K562 (cell line): Measurements from ENCODE around the gene GRIA4. TPM values are rescaled to one million over a fixed set of nuclear protein-coding genes. Genes with fewer than 3 reads are reported as not detected.

ENCODE experiments used
- ATAC-seq: fragments of 200-7000 bp; cut with Tn5 transposase; 3 replicates; pipeline ENCODE4 v1.9.1; 2020; ENCODE audit warnings: moderate library complexity
- BruUV-seq: library from RNA; stranded (reverse); fragments of 400-500 nt; replicated peaks from 2 replicates; lab custom pipeline; 2021; lab: Mats Ljungman, UMichigan
- CTCF ChIA-PET: fragments of 300-600 bp; formaldehyde crosslinking; extraction: SDS; loops from one replicate; lab custom pipeline; 2021; ENCODE audit warnings: low intra/inter-chr PET ratio; lab: Yijun Ruan, JAX
- POLR2A ChIA-PET: fragments of 300-600, 350-650 bp; sonication (Branson Sonifier 250); formaldehyde crosslinking; extraction: SDS; loops from one replicate; lab custom pipeline; 2021; ENCODE audit warnings: antibody characterized with exemption, inconsistent platforms; lab: Yijun Ruan, JAX
- DNase-seq, 4 experiments: peaks; one replicate each; pipeline versions ENCODE4 v3.0.0 to v3.0.0-alpha.2; 2011 to 2018; ENCODE audit warnings: low spot score in 3 of 4, mixed read lengths in 3 of 4; ENCODE audit errors: extremely low read depth in 1 of 4
- FAIRE-seq: peaks from 2 replicates; lab custom pipeline; 2011; peaks lifted over from hg19 to GRCh38; lab: Jason Lieb, UNC
- H2AFZ ChIP-seq: 2 replicates; pipeline ENCODE4 v1.6.0; 2011; ENCODE audit warnings: low read depth, low read length, control low read depth, inconsistent platforms
- H3K27ac ChIP-seq: fragments of 200-600 bp; 3 replicates; pipeline ENCODE4 v1.8.0; 2011; ENCODE audit warnings: low read depth, mild to moderate bottlenecking, control low read depth, inconsistent platforms, low read length, moderate library complexity, mixed read lengths; ENCODE audit errors: extremely low read depth
- H3K27me3 ChIP-seq, 2 experiments: fragments of 300-600 bp in 1 of 2; 2 replicates in 1 of 2; 3 replicates in 1 of 2; pipeline versions ENCODE4 v1.6.0 to v1.8.0; 2011; ENCODE audit warnings: inconsistent platforms in 2 of 2, low read length in 2 of 2, mild to moderate bottlenecking in 1 of 2, mixed read lengths in 1 of 2, moderate library complexity in 1 of 2; ENCODE audit not compliant: control insufficient read depth in 2 of 2, insufficient read depth in 2 of 2
- H3K36me3 ChIP-seq: fragments of 300-600 bp; 3 replicates; pipeline ENCODE4 v1.8.0; 2011; ENCODE audit warnings: mild to moderate bottlenecking, low read length, inconsistent platforms; ENCODE audit not compliant: control insufficient read depth, insufficient read depth
- H3K4me1 ChIP-seq, 2 experiments: fragments of 200-600 bp in 1 of 2; replicated peaks in 1 of 2; 2 replicates in 1 of 2; 3 replicates in 1 of 2; pipeline versions ENCODE4 v1.5.1 to v1.8.0; 2011; ENCODE audit warnings: inconsistent platforms in 2 of 2, low read length in 2 of 2, mild to moderate bottlenecking in 1 of 2, mixed read lengths in 1 of 2, moderate library complexity in 1 of 2; ENCODE audit not compliant: control insufficient read depth in 2 of 2, insufficient read depth in 2 of 2
- H3K4me2 ChIP-seq: 2 replicates; pipeline ENCODE4 v1.6.1; 2011; ENCODE audit warnings: low read length, control low read depth, inconsistent platforms, mixed read lengths; ENCODE audit not compliant: insufficient read depth
- H3K4me3 ChIP-seq: fragments of 200-600 bp; sonication (generic), shearing (Covaris generic); 2 replicates; pipeline ENCODE4 v1.5.1; 2016; ENCODE audit warnings: control low read depth, inconsistent platforms
- H3K79me2 ChIP-seq: fragments of 200-600 bp; 3 replicates; pipeline ENCODE4 v1.8.0; 2011; ENCODE audit warnings: low read length, inconsistent platforms; ENCODE audit not compliant: control insufficient read depth, insufficient read depth
- H3K9ac ChIP-seq, 2 experiments: 2 replicates each; pipeline versions ENCODE4 v1.6.0 to v1.6.1; 2011; ENCODE audit warnings: low read depth in 2 of 2, low read length in 2 of 2, control low read depth in 1 of 2, inconsistent platforms in 1 of 2, mild to moderate bottlenecking in 1 of 2, mixed read lengths in 1 of 2; ENCODE audit not compliant: insufficient read depth in 1 of 2
- H3K9me1 ChIP-seq: one replicate; pipeline ENCODE4 v1.6.0; 2011; ENCODE audit warnings: inconsistent platforms, mild to moderate bottlenecking, low read length, moderate library complexity; ENCODE audit not compliant: control insufficient read depth, insufficient read depth
- H3K9me3 ChIP-seq: replicated peaks from 2 replicates; pipeline ENCODE4 v1.5.1; 2011; ENCODE audit warnings: low read depth, low read length, inconsistent platforms; ENCODE audit not compliant: control insufficient read depth, insufficient read depth
- H4K20me1 ChIP-seq: replicated peaks from 2 replicates; pipeline ENCODE4 v1.6.1; 2011; ENCODE audit warnings: low read length, inconsistent platforms, mixed read lengths; ENCODE audit not compliant: control insufficient read depth, insufficient read depth
- BRCA1 ChIP-seq, 2 experiments: fragments of 450-650 bp in 1 of 2; sonication (generic) in 1 of 2; formaldehyde crosslinking in 1 of 2; IDR thresholded peaks; 2 replicates each; pipeline versions ENCODE4 v1.5.0 to v1.6.1; 2017 to 2020; ENCODE audit warnings: mild to moderate bottlenecking in 1 of 2, missing genetic modification reagents in 1 of 2
- ELK1 ChIP-seq: sonication (generic); formaldehyde crosslinking; IDR thresholded peaks from 2 replicates; pipeline ENCODE4 v1.8.1; 2022; ENCODE audit warnings: missing genetic modification reagents
- EZH2 ChIP-seq: IDR thresholded peaks from 2 replicates; pipeline ENCODE4 v1.6.1; 2012; ENCODE audit warnings: low read depth, mild to moderate bottlenecking, inconsistent platforms, low read length, borderline replicate concordance
- MEF2D ChIP-seq: conservative IDR thresholded peaks from 2 replicates; pipeline ENCODE4 v1.6.1; 2016; ENCODE audit warnings: low read depth, missing genetic modification characterization, missing compliant biosample characterization
- MTA2 ChIP-seq: fragments of 450-650 bp; IDR thresholded peaks from 2 replicates; pipeline ENCODE4 v1.6.1; 2016; ENCODE audit warnings: low read depth
- NBN ChIP-seq: fragments of 450-650 bp; IDR thresholded peaks from 2 replicates; pipeline ENCODE4 v1.6.1; 2016; ENCODE audit warnings: low read depth, mild to moderate bottlenecking
- NR0B1 ChIP-seq: fragments of 450-650 bp; IDR thresholded peaks from one replicate; pipeline ENCODE4 v1.6.1; 2018; ENCODE audit warnings: mild to moderate bottlenecking, moderate library complexity; ENCODE audit not compliant: partially characterized antibody
- NR4A1 ChIP-seq, 2 experiments: fragments of 250-450 bp in 1 of 2; fragments of 450-650 bp in 1 of 2; sonication (Bioruptor Pico) in 1 of 2; IDR thresholded peaks; 2 replicates each; pipeline versions ENCODE4 v1.4.0 to v1.6.1; 2016 to 2020; ENCODE audit warnings: mild to moderate bottlenecking in 2 of 2, missing compliant biosample characterization in 1 of 2, missing genetic modification characterization in 1 of 2, moderate library complexity in 1 of 2
- PHTF2 ChIP-seq: fragments of 250-450 bp; sonication (Bioruptor Pico); IDR thresholded peaks from 2 replicates; pipeline ENCODE4 v1.5.0; 2021; ENCODE audit warnings: mild to moderate bottlenecking
- RBBP5 ChIP-seq: fragments of 200-600 bp; sonication (generic); IDR thresholded peaks from 2 replicates; pipeline ENCODE4 v1.6.1; 2012; ENCODE audit warnings: borderline replicate concordance, mild to moderate bottlenecking, low read length, control low read depth, inconsistent platforms; ENCODE audit not compliant: insufficient read depth, poor library complexity, severe bottlenecking
- RFX5 ChIP-seq: IDR thresholded peaks from 2 replicates; pipeline ENCODE4 v1.6.1; 2011; ENCODE audit warnings: low read depth, mild to moderate bottlenecking, improper control_type of control experiment, low read length
- SIN3B ChIP-seq: fragments of 450-650 bp; IDR thresholded peaks from 2 replicates; pipeline ENCODE4 v1.6.1; 2017; ENCODE audit warnings: low read depth, mild to moderate bottlenecking, moderate library complexity
- TBL1XR1 ChIP-seq, 2 experiments: IDR thresholded peaks; 2 replicates each; pipeline ENCODE4 v1.6.1; 2012; ENCODE audit warnings: improper control_type of control experiment in 2 of 2, low read length in 2 of 2, mild to moderate bottlenecking in 1 of 2
- ZC3H4 ChIP-seq: sonication (generic); formaldehyde crosslinking; IDR thresholded peaks from 2 replicates; pipeline ENCODE4 v1.9.0; 2021; ENCODE audit warnings: missing genetic modification reagents, borderline replicate concordance
- ZFPM2 ChIP-seq: fragments of 250-450 bp; sonication (Bioruptor Pico); IDR thresholded peaks from 2 replicates; pipeline ENCODE4 v1.5.1; 2022; ENCODE audit warnings: mild to moderate bottlenecking
- ZNF280A ChIP-seq: fragments of 450-650 bp; IDR thresholded peaks from 2 replicates; pipeline ENCODE4 v1.6.1; 2018; ENCODE audit warnings: mild to moderate bottlenecking, low read depth; ENCODE audit not compliant: partially characterized antibody
- ZNF77 ChIP-seq: fragments of 250-450 bp; sonication (Bioruptor Pico); IDR thresholded peaks from 2 replicates; pipeline ENCODE4 v1.5.0; 2020
- WGBS: fragments of 100-300 bp; shearing (Covaris generic); methylation state at CpG from one replicate; pipeline ENCODE4 v1.1.6; 2016; ENCODE audit warnings: low coverage, mixed read lengths; ENCODE audit not compliant: insufficient coverage; ENCODE audit errors: missing lambda C conversion rate; 5-methylcytosine and 5-hydroxymethylcytosine counted together
- in situ Hi-C: fragments of 300-500 bp; cut with MboI; formaldehyde crosslinking; loops from 4 replicates; pipeline ENCODE4 v1.15.0; 2018; ENCODE audit warnings: inconsistent platforms, mixed read lengths
- intact Hi-C: fragments of 100-400 bp; cut with micrococcal nuclease; formaldehyde crosslinking; loops from 2 replicates; pipeline ENCODE4 v1.14.2; 2022
- polyA plus RNA-seq, 8 experiments: library from polyadenylated mRNA; depleted of rRNA in 4 of 8; stranded (reverse) in 5 of 8; unstranded in 3 of 8; fragments of >200 nt; fragmentation: Nextera tagmentation in 2 of 8; fragmentation: Illumina TruSeq in 1 of 8; extraction: Ambion mirVana in 2 of 8; extraction: Trizol in 1 of 8; gene quantifications; 2 replicates each; pipeline versions ENCODE4 v1.2.1 to v1.2.3, GENCODE V29; 2011 to 2014; ENCODE audit warnings: inconsistent platforms in 1 of 8, missing spikeins in 1 of 8
- total RNA-seq, 7 experiments: library from RNA; depleted of rRNA in 6 of 7; stranded (reverse); fragments of >200 nt in 6 of 7; fragmentation: Illumina TruSeq in 2 of 7; extraction: Trizol in 2 of 7; gene quantifications; 2 replicates each; pipeline versions ENCODE4 v1.2.1 to v1.2.3, GENCODE V29; 2011 to 2021; ENCODE audit warnings: low replicate concordance in 1 of 7

Gene GRIA4
- total and polyA plus RNA-seq, 9 of the 15 experiments (the other 6 are each of a cell fraction or from before 2014, with no cell fraction given), result not detected

GRCh38 chr11:105618343-105618955 is 8.6 kb downstream of the GRIA4 start:
- H2AFZ ChIP-seq, result no peak overlapping the region
- intact Hi-C loops, result no loop called here
- no TSS peak for BruUV-seq
- no peak for TF ChIP-seq NR4A1 (CRISPR knock-in tag; IDR thresholded peaks at IDR 0.05)
- no peak for TF ChIP-seq NR4A1 (tag; IDR thresholded peaks at IDR 0.05)
- TF ChIP-seq BRCA1 (IDR thresholded peaks at IDR 0.05), result no peak
- TF ChIP-seq BRCA1 (CRISPR knock-in tag; IDR thresholded peaks at IDR 0.05), result no peak
- no peak for TF ChIP-seq ZNF280A
- no peak for TF ChIP-seq SIN3B
- no peak for TF ChIP-seq ZNF77 (CRISPR knock-in tag)
- no peak for TF ChIP-seq NBN
- no peak for TF ChIP-seq EZH2
- no peak for TF ChIP-seq ZFPM2 (CRISPR knock-in tag)
- no peak for TF ChIP-seq RFX5
- TF ChIP-seq MTA2, result no peak
- no peak for TF ChIP-seq ZC3H4 (CRISPR knock-in tag)
- no peak for TF ChIP-seq MEF2D (tag)
- no peak for TF ChIP-seq PHTF2 (CRISPR knock-in tag)
- TF ChIP-seq NR0B1, result no peak
- no peak for TF ChIP-seq TBL1XR1 (IDR thresholded peaks at IDR 0.05; ENCODE audit: low read length in 2 of 2)
- no peak for TF ChIP-seq ELK1
- no peak for TF ChIP-seq RBBP5

More at GRCh38 chr11:105618343-105618955, 8.6 kb downstream of the GRIA4 start:
- no peaks in the 10 kb centered on the region for H3K4me1 ChIP-seq
- H3K4me2 ChIP-seq, result no peak overlapping the region
- no peaks in the 10 kb centered on the region for H3K27me3 ChIP-seq
- ChIA-PET POLR2A (no interaction called here), CTCF (no interaction called here)
- H3K9me1 ChIP-seq, result no peaks in the 10 kb centered on the region
- no peaks in the 10 kb centered on the region; the same call in 1 of the 2 replicates for H3K9me3 ChIP-seq
- no peak overlapping the region for H3K4me3 ChIP-seq
- no peaks in the 10 kb centered on the region for H3K79me2 ChIP-seq
- H3K9ac ChIP-seq, result no peak overlapping the region
- ATAC-seq (no peak), DNase-seq (no peak), FAIRE-seq (no peak)
- H3K36me3 ChIP-seq, result no peaks in the 10 kb centered on the region
- H3K27ac ChIP-seq, result no peak overlapping the region
- no peaks in the 10 kb centered on the region for H4K20me1 ChIP-seq
- in situ Hi-C loops, result no loop called here
- 0% methylated on average over 2 of the region's 2 CpGs for WGBS
